A549 (cell line): ENCODE data around the gene NFATC2. TPM values are rescaled to one million over a fixed set of nuclear protein-coding genes. Genes with fewer than 3 reads are reported as not detected.

Source experiments
- ATAC-seq, 2 experiments: fragments of 200-7000 bp in 1 of 2; fragments of >200 bp in 1 of 2; cut with Nextera tagmentation in 1 of 2; cut with Tn5 transposase in 1 of 2; 3 replicates each; pipeline versions ENCODE4 v1.8.0 to v1.9.1; 2018 to 2020; ENCODE audit warnings: mild to moderate bottlenecking in 1 of 2, moderate library complexity in 1 of 2
- CTCF ChIA-PET: fragments of 300-600 bp; sonication (Branson Sonifier 250); formaldehyde crosslinking; extraction: SDS; loops from one replicate; lab custom pipeline; 2021; ENCODE audit warnings: antibody characterized with exemption, inconsistent platforms; lab: Yijun Ruan, JAX
- POLR2A ChIA-PET: fragments of 350-600 bp; formaldehyde crosslinking; extraction: SDS; loops from one replicate; lab custom pipeline; 2021; ENCODE audit warnings: antibody characterized with exemption, inconsistent platforms; lab: Yijun Ruan, JAX
- DNase-seq, 2 experiments: peaks; one replicate each; pipeline versions ENCODE4 v3.0.0 to v3.0.0-alpha.2; 2011 to 2016; ENCODE audit warnings: low read depth in 1 of 2, low spot score in 1 of 2
- FAIRE-seq: peaks from 2 replicates; lab custom pipeline; 2011; peaks lifted over from hg19 to GRCh38; lab: Jason Lieb, UNC
- H3K27ac ChIP-seq, 2 experiments: fragments of >200 bp; sonication (Bioruptor Twin); formaldehyde crosslinking; 3 replicates each; pipeline ENCODE4 v1.5.1; 2016 to 2017
- H3K4me1 ChIP-seq: fragments of >200 bp; sonication (Bioruptor Twin); formaldehyde crosslinking; 3 replicates; pipeline ENCODE4 v1.6.1; 2016
- H3K4me2 ChIP-seq: fragments of >200 bp; sonication (Bioruptor Twin); formaldehyde crosslinking; 3 replicates; pipeline ENCODE4 v1.6.1; 2016
- H3K4me3 ChIP-seq: fragments of >200 bp; sonication (Bioruptor Twin); formaldehyde crosslinking; 3 replicates; pipeline ENCODE4 v1.5.1; 2016
- H3K9me3 ChIP-seq: fragments of >200 bp; sonication (Bioruptor Twin); formaldehyde crosslinking; 3 replicates; pipeline ENCODE4 v1.6.1; 2016
- BCL3 ChIP-seq: fragments of >200 bp; sonication (Bioruptor Twin); formaldehyde crosslinking; IDR thresholded peaks from 3 replicates; pipeline ENCODE4 v1.6.1; 2016
- CEBPB ChIP-seq, 2 experiments: fragments of >200 bp in 1 of 2; sonication (Bioruptor Twin) in 1 of 2; formaldehyde crosslinking in 1 of 2; IDR thresholded peaks; 2 replicates each; pipeline ENCODE4 v1.6.1; 2012 to 2016
- EHMT2 ChIP-seq: fragments of 200-600 bp; sonication (generic); IDR thresholded peaks from 2 replicates; pipeline ENCODE4 v1.6.1; 2016; ENCODE audit warnings: antibody characterized with exemption, low read depth, mild to moderate bottlenecking, moderate library complexity
- ELK1 ChIP-seq: fragments of 150-350 bp; IDR thresholded peaks from 2 replicates; pipeline ENCODE4 v1.6.1; 2014; ENCODE audit warnings: low read depth, mild to moderate bottlenecking, low read length
- EP300 ChIP-seq, 2 experiments: fragments of >200 bp; sonication (Bioruptor Twin); formaldehyde crosslinking; IDR thresholded peaks; 2 replicates in 1 of 2; 3 replicates in 1 of 2; pipeline ENCODE4 v1.6.1; 2016 to 2017
- HES2 ChIP-seq: fragments of >200 bp; sonication (Bioruptor Twin); formaldehyde crosslinking; IDR thresholded peaks from 2 replicates; pipeline ENCODE4 v1.6.1; 2016
- HOXB13 ChIP-seq: fragments of 250-450 bp; sonication (Bioruptor Pico); IDR thresholded peaks from 2 replicates; pipeline ENCODE4 v1.5.0; 2020; ENCODE audit warnings: low read depth, mild to moderate bottlenecking, moderate library complexity
- MAX ChIP-seq: IDR thresholded peaks from 2 replicates; pipeline ENCODE4 v1.6.1; 2012
- NFE2L2 ChIP-seq: fragments of 150-350 bp; conservative IDR thresholded peaks from 2 replicates; pipeline ENCODE4 v1.6.1; 2014; ENCODE audit warnings: low read length
- NPAS2 ChIP-seq: fragments of 250-450 bp; sonication (Bioruptor Pico); IDR thresholded peaks from 2 replicates; pipeline ENCODE4 v1.8.0; 2022; ENCODE audit warnings: mild to moderate bottlenecking, moderate library complexity, borderline replicate concordance
- NR3C1 ChIP-seq: fragments of >200 bp; sonication (Bioruptor Twin); formaldehyde crosslinking; IDR thresholded peaks from 3 replicates; pipeline ENCODE4 v1.6.1; 2017
- PBX3 ChIP-seq: IDR thresholded peaks from 2 replicates; pipeline ENCODE4 v1.6.1; 2012
- RARB ChIP-seq: fragments of 250-450 bp; sonication (Bioruptor Pico); IDR thresholded peaks from 2 replicates; pipeline ENCODE4 v1.8.0; 2021; ENCODE audit warnings: mild to moderate bottlenecking, moderate library complexity
- RFX5 ChIP-seq: fragments of 450-650 bp; IDR thresholded peaks from 2 replicates; pipeline ENCODE4 v1.7.1; 2014; ENCODE audit warnings: antibody characterized with exemption, mild to moderate bottlenecking, moderate library complexity
- RNF2 ChIP-seq: fragments of 200-600 bp; sonication (generic); IDR thresholded peaks from 2 replicates; pipeline ENCODE4 v1.6.1; 2016; ENCODE audit warnings: low read depth, mild to moderate bottlenecking, antibody characterized with exemption, moderate library complexity, borderline replicate concordance
- SREBF2 ChIP-seq: fragments of 450-650 bp; IDR thresholded peaks from 2 replicates; pipeline ENCODE4 v1.6.1; 2014; ENCODE audit warnings: mild to moderate bottlenecking, moderate library complexity
- USF2 ChIP-seq: fragments of 450-650 bp; IDR thresholded peaks from 2 replicates; pipeline ENCODE4 v1.6.1; 2014; ENCODE audit warnings: antibody characterized with exemption
- ZNF302 ChIP-seq: fragments of 250-450 bp; sonication (Bioruptor Pico); IDR thresholded peaks from 2 replicates; pipeline ENCODE4 v1.9.0; 2021; ENCODE audit warnings: inconsistent platforms, mild to moderate bottlenecking, moderate library complexity
- WGBS: methylation state at CpG from one replicate; pipeline ENCODE4 v1.1.6; 2017; ENCODE audit errors: missing lambda C conversion rate; 5-methylcytosine and 5-hydroxymethylcytosine counted together
- polyA plus RNA-seq, 4 experiments: library from polyadenylated mRNA; depleted of rRNA in 3 of 4; stranded (reverse); fragments of >200 nt; fragmentation: RNase III in 1 of 4; extraction: RNeasy Plus Mini Kit Qiagen cat#74134 plus additional on column Dnase treatment in 1 of 4; gene quantifications; 2 replicates in 3 of 4; 3 replicates in 1 of 4; pipeline ENCODE4 v1.2.3, GENCODE V29; 2011 to 2017

Gene NFATC2
- polyA plus RNA-seq, 2 of the 4 experiments (the other 2 are of a cell fraction) = 0.75 to 1.6 TPM

GRCh38 chr20:51495921-51496545 lies 46.5 kb downstream of the NFATC2 start (continued):
- TF ChIP-seq ELK1 (no peak), BCL3 (no peak)

GRCh38 chr20:51495291-51495690 lies 47.2 kb downstream of the NFATC2 start:
- Histone ChIP-seq H3K4me1 (peaks cover 5% of the 10 kb centered on the region; the same call in 2 of the 3 replicates), H3K27ac (no peak overlapping the region), H3K9me3 (no peaks in the 10 kb centered on the region), H3K4me3 (no peak overlapping the region), H3K4me2 (no peak overlapping the region)
- WGBS = 67% methylated on average over 4 of the region's 4 CpGs
- FAIRE-seq (no peak), ATAC-seq (no peak), DNase-seq (no peak)
- CTCF ChIA-PET = interaction anchor here (0.7 to 1.0 kb wide), 2 partner anchors 9 to 437 kb away, joined by 3 read pairs; no protein-coding TSS in a partner anchor
- POLR2A ChIA-PET = interaction anchor here (0.7 kb wide), 1 partner anchor 39 kb away, joined by 3 read pairs; no protein-coding TSS in a partner anchor
- TF ChIP-seq HOXB13 (CRISPR knock-in tag) (no peak), RNF2 (no peak), PBX3 (no peak), EHMT2 (no peak), RARB (no peak), ELK1 (no peak), EP300 (IDR thresholded peaks at IDR 0.05) (no peak), USF2 (no peak), RFX5 (no peak), HES2 (no peak), CEBPB (IDR thresholded peaks at IDR 0.05) (no peak), NPAS2 (CRISPR knock-in tag) (no peak), NFE2L2 (no peak), SREBF2 (no peak), NR3C1 (no peak), MAX (no peak), ZNF302 (CRISPR knock-in tag) (no peak)
